HG02981 (cell line): ENCODE data around the gene EPRS1.
"Not testable (repeated sequence)": the region's sequence is repeated elsewhere in the genome, so short reads cannot be mapped to it uniquely, and the experiment has no call there.

ENCODE experiments used
- ATAC-seq: cut with Tn5 transposase; IDR thresholded peaks from one replicate; pipeline ENCODE4 v1.9.1; 2021; ENCODE audit warnings: mild to moderate bottlenecking, moderate library complexity; ENCODE audit not compliant: unreplicated experiment

The EPRS1 gene

DNA sequence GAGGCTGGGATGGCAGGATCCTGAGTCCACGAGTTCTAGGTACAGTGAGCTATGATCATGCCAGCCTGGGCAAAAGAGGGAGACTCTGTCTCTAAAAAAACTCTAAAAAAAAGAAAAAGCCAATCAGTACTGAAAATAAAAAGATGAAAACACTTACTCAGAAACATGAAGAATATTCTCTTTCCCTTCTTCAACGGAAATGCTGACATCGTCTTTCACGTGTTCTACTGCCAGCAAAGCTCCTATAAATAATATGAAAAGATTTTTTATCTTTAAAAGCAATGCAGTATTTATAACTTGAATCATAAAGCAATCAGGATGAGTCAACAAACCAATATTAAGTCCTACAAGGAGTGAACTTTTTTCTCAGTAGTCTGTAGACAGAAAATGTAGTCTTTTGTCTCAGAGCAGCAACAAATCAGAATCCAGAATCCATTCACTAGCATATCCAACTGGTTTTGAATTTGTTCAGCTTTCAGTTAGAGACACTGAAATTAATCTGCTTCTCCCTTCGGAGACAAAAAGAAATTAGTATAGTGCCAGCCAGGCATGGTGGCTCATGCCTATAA is 6.2 kb downstream of the EPRS1 start:
- no peak for ATAC-seq

DNA sequence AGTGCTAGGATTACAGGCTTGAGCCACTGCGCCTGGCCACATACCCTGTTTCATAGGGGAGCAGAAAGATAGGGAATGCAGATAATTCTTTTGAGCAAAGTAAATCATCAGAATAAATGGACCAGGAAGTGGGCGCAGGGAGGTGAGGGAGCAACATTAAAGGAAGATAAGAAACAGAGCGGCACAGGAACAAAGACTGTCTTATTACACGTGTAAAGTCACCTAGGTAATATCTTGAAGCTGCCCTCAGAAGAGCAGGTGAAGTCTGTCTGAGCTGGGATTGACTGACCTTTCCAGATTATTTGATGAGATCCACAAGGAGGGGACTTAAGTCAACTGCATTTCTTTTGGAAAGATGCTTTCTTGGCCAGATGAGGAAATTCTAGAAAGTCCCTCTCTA is 7.7 kb downstream of the EPRS1 start:
- ATAC-seq: no peak

DNA sequence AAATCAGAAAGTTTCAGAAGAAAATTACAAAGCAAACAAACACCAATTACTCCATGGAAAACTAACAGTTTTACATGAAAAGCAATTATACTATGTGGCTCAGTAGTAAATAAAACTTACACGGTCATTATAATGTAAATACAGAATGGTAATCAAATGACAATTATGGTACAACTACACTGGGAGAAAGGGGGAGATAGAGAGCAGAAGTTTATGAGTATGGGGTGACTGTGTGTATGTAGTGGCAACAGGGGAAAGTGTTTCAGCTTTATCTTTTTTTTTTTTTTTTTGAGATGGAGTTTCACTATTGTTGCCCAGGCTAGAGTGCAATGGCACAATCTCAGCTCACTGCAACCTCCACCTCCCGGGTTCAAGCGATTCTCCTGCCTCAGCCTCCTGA is 8.5 kb downstream of the EPRS1 start:
- ATAC-seq: not testable (repeated sequence)

DNA sequence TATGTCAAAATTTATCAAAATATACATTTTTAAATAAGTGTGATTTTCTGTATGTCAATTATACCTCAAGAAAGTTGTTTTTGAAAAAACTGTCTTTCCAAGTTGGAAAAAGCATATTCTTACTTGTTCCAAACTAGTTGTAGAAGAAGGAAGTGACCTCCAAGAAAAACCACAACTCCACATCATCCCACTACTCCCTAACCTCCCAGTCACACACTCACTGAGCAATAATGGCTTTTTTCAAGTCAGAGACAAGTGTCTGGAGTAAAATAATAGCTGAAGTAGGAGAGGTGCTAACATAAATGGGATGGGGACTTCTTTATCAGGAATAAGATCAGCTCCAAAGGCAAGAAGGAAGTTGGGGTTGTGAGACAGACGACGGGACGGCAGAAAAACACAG is 13.4 kb downstream of the EPRS1 start:
- no peak for ATAC-seq

DNA sequence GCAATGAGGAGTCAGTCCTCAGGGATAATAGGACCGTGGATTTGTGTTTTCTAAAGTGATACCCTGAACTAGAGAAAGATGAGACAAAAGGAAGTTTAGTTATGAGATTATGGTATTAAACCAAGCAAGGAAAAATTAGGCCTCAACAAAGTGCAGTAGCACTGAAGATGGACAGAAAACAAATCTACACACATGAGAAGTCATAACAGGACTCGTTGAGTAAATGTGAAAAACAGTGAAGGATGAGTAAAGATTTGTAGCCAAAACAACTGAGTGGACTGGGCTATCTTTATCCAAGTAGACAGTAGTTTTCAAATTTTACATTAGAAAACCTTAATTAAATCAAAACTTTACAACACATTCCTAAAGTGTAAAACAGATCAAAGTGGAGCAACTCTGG is 15.0 kb downstream of the EPRS1 start:
- no peak for ATAC-seq

DNA sequence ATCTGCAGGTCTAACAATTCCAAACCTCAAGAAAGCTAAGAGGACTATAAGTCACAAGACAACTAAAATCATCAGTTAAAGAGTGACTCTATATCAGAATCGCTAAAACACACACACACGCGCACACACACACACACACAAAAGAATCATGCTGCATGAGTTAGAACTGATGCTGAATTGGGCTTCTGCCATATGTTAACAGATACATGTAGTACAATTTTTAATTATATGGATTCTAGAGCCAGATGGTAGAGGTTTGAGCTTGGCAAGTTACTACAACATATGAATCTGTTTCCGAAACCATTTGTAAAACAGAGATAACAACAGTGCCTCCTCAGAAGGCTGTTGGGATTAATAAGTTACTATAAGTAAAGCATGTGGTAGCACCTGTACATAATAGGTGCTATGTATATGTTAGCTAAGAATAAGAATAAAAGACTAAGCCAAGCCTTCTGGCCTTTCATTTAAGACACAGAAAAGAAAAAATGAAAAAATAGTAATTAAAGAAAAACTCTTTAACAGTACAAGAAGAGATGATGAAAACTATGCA is 17.9 kb downstream of the EPRS1 start:
- ATAC-seq: peak; percentile 69

DNA sequence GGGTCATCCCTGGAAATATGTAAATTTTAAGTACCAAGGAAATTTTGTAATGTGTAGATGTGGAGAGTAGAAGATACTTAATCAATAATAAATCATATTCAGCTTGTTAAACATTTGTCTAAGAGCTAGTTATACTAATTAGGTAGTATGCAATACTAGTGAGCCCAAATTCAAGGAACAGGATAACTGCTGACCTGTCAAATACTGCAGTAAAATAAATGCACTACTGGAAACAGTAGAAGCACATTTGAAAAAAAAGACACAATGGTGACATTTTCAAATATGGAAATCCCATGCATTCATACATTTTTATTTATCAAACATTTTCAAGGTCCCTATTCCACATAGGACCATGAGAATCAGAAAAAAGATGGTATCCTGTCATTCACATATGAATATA is 27.2 kb downstream of the EPRS1 start:
- ATAC-seq: no peak

DNA sequence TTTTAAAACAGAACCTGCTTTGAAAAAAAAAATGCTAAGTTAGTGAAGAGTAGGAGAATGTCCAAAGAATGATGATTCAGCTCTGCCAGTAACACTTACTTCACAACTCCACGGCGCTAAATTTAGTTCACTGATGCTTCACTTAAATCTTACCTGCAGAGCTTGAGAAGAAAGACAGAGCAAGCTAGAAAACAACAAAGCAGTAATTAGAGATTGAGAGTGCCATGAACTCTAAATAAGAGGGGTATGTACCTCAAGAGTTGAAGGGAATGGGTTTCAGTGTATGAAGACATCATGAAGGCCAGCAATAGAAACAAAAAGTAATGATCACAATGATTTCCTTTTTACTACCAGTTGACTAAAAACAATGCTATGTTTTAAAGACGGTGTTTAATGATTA is 32.8 kb downstream of the EPRS1 start:
- ATAC-seq: peak; percentile 62

DNA sequence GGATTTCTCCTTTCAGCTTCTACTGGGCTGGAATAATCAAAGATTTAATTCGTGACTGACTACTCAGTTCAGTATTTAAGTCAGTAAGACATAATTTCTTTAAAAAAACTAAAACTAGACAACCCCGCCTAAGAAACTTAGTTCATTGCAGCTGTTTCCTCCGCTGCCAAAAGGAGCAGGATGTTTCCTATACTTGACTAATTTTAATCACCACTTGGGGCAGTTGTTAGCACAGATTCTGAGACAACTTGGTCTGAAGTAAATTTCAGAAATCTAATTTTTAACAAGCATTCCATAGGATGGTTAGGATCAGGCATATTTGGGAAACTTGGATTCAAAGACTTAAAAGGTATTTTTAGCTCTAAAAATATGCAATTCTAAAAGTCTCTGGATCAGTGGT is 34.0 kb downstream of the EPRS1 start:
- no peak for ATAC-seq

DNA sequence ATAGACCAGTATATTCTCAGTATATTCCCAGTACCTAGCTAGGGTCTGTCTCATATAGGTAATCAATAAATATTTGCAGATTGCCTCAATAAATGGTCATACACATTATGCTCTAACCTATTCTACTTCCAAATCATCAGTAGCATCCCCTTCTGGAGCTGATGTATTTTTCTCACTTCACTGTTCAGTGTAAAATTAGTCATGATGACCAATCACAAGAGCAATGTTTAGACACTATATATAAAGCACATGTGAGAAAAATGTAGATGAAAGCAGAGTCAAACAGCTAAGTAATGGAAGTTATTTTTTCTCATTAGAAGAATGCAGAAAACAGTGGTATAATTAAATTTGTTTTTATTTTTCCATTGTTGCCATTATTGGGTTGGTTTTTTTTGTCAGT is 34.7 kb downstream of the EPRS1 start:
- ATAC-seq: no peak

DNA sequence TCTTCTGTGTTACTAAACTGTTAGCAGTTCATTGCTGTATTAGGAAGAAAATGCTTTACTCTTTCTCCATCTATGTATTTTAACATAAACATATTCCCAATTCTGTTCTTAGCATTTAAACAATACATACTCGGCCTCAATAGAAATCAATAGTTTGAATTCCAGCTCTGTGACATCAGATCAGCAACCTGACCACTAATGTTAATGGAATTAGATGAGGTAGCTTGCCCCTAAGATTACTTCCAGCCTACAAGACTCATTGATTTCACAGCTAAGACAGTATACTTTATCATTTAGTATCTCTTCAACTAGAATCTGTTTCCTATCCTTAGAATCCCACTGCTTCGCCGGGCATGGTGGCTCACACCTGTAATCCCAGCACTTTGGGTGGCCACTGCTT is 38.9 kb downstream of the EPRS1 start:
- ATAC-seq: no peak

DNA sequence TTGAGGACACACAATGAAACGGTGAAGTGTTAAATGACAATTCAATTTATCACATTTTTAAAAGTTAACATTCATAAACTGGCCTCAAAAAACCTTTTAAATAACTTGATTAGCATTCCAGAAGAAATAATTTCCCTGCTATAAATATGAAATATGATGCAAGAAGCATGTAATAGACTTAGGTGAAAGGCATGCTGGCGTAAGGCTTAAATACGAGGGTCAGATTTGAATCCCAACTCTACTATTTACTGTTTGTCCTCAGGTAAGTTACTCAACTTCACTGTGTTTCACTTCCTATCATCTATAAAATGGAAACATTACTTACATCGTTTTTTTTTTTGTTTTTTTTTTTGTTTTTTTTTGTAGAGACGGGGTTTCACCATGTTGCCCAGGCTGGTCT is 40.8 kb downstream of the EPRS1 start:
- ATAC-seq: no peak

DNA sequence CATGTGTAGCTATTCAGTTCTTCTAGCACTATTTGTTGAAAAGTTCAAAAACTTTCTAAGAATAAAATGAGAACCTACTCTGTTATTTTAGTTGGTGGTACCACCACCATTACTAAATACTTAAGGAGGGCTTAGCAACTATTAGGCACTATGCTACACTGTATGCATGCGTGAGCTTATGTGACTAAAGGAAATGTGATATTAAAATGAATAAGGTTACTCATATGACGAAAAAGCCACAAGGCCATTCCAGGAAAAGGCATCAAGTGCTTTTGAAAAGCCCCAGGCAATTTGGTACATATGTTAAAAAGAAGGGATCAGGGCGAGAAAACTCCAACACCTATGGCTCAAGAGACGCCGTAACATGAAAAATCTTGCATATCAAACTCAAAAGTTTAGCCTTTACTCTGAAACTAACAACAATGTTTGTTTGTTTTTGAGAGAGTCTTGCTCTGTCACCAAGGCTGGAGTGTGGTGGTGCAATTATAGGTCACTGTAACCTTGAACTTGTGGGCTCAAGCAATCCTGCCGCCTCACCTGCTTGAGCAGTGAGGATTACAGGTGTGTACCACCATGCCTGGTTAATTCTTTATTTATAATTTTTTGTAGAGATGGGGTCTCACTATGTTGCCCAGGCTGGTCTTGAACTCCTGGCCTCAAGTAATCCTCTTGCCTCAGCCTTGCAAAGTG is 42.5 kb downstream of the EPRS1 start:
- ATAC-seq: no peak

DNA sequence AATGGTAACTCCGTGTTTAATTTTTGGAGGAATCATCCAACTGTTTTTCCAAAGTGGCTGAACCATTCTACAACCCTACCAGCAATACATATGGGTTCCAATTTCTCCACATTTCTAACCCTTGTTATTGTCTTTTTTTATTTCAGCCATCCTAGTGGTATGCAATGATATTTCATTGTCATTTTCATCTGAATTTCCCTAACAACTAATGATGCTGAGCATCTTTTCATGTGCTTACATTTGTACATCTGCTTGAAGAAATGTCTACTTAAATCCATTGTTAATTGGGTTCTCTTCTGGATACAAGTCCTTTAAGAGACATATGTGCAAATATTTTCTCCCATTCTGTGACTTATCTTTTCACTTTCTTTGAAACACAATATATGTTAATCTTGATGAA is 43.3 kb downstream of the EPRS1 start:
- ATAC-seq: no peak

DNA sequence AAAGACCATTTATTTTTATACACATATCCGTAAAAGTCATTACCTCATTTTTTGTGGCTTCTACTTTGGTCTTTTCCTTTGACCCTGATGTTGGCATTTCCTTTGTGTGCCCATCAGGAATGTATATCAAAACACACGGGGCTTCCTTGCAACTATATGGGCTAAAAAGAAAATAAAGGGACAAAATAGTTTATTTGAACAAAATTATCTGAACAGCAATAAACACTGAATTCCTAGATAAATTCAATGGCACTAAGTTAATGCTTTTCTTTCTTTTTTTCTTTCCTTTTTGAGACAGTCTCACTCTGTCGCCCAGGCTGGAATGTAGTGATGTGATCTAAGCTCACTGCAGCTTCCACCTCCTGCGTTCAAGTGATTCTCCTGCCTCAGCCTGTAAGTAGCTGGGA is 45.2 kb downstream of the EPRS1 start:
- no peak for ATAC-seq

DNA sequence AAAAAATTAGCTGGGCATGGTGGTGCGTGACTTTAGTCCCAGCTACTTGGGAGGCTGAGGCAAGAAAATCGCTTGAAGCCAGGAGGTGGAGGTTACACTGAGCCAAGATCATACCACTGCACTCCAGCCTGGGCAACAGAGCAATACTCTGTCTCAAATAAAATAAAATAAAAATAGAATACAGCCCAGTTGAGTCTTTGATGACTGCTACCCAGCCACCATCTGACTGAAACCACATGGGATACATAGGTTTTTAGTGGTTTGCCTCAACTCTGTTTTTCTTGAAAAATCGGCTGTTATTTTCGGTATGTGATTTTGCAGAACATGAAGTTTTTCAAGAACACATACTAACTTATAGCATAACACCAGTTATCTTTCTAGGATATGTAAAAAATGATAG is 46.5 kb downstream of the EPRS1 start:
- no peak for ATAC-seq
